Muscle layer of duodenum (tissue), 2 donors: ENCODE data around the gene FERMT2.
A peak's percentile ranks its signal among the peaks of the same experiment; 100 is the strongest.

Experiments used
- H3K27ac ChIP-seq: one replicate; pipeline ENCODE4 v1.7.0; 2013; ENCODE audit warnings: mild to moderate bottlenecking, low read length
- H3K27me3 ChIP-seq: one replicate; pipeline ENCODE4 v1.7.0; 2013; ENCODE audit warnings: low read depth, mild to moderate bottlenecking, control low read depth, low read length
- H3K36me3 ChIP-seq, 2 donors: one replicate each; pipeline ENCODE4 v1.7.0; 2013; ENCODE audit warnings: low read length in 2 of 2, control low read depth in 1 of 2, mild to moderate bottlenecking in 1 of 2; ENCODE audit not compliant: insufficient read depth in 2 of 2, control insufficient read depth in 1 of 2
- H3K4me1 ChIP-seq, 2 donors: one replicate each; pipeline ENCODE4 v1.7.0; 2013; ENCODE audit warnings: low read length in 2 of 2, mild to moderate bottlenecking in 2 of 2, control low read depth in 1 of 2, moderate library complexity in 1 of 2; ENCODE audit not compliant: insufficient read depth in 2 of 2, control insufficient read depth in 1 of 2
- H3K4me3 ChIP-seq, 2 donors: one replicate each; pipeline ENCODE4 v1.7.0; 2013; ENCODE audit warnings: low read length in 2 of 2, low read depth in 1 of 2, mild to moderate bottlenecking in 1 of 2
- H3K9me3 ChIP-seq, 2 donors: one replicate each; pipeline ENCODE4 v1.7.0; 2013; ENCODE audit warnings: low read length in 2 of 2, control low read depth in 1 of 2, mild to moderate bottlenecking in 1 of 2; ENCODE audit not compliant: control insufficient read depth in 1 of 2
- donor health status: healthy.

The FERMT2 gene

GRCh38 chr14:52863334-52863700 lies 87.5 kb downstream of the FERMT2 start:
- H3K36me3 ChIP-seq = peaks cover 34 to 59% of the 10 kb centered on the region in 2 donors
- no peaks in the 10 kb centered on the region for H3K27me3 ChIP-seq
- no peak overlapping the region for H3K4me3 ChIP-seq
- H3K9me3 ChIP-seq = no peaks in the 10 kb centered on the region
- H3K27ac ChIP-seq = peak overlapping the region; percentile 69
- H3K4me1 ChIP-seq = peaks cover 0 to 4% of the 10 kb centered on the region in 2 donors

- peaks cover 34 to 59% of the 10 kb centered on the region in 2 donors for H3K36me3 ChIP-seq
Measured at GRCh38 chr14:52862632-52863333, 88.1 kb downstream of the FERMT2 start.

GRCh38 chr14:52861403-52861802 lies 89.4 kb downstream of the FERMT2 start:
- Histone ChIP-seq H3K27me3 (no peaks in the 10 kb centered on the region), H3K4me3 (no peak overlapping the region), H3K4me1 (no peaks in the 10 kb centered on the region), H3K27ac (no peak overlapping the region), H3K9me3 (no peaks in the 10 kb centered on the region), H3K36me3 (peaks cover 34 to 53% of the 10 kb centered on the region in 2 donors)

More at GRCh38 chr14:52862632-52863333, 88.1 kb downstream of the FERMT2 start:
- Histone ChIP-seq H3K27me3 (no peaks in the 10 kb centered on the region), H3K9me3 (no peaks in the 10 kb centered on the region), H3K27ac (peak overlapping the region; percentile 74), H3K4me1 (peaks cover 0 to 4% of the 10 kb centered on the region in 2 donors), H3K4me3 (no peak overlapping the region)

GRCh38 chr14:52860910-52861309 lies 89.9 kb downstream of the FERMT2 start:
- Histone ChIP-seq H3K4me1 (no peaks in the 10 kb centered on the region), H3K27ac (no peak overlapping the region), H3K9me3 (no peaks in the 10 kb centered on the region), H3K4me3 (no peak overlapping the region), H3K27me3 (no peaks in the 10 kb centered on the region), H3K36me3 (peaks cover 38 to 53% of the 10 kb centered on the region in 2 donors)

- H3K9me3 ChIP-seq = no peaks in the 10 kb centered on the region
- no peak overlapping the region for H3K4me3 ChIP-seq
- H3K27me3 ChIP-seq = no peaks in the 10 kb centered on the region
- H3K27ac ChIP-seq = no peak overlapping the region
- H3K4me1 ChIP-seq = no peaks in the 10 kb centered on the region
- peaks cover 38 to 52% of the 10 kb centered on the region in 2 donors for H3K36me3 ChIP-seq
Measured at GRCh38 chr14:52860209-52860608, 90.6 kb downstream of the FERMT2 start.

- H3K27ac ChIP-seq = no peak overlapping the region
- peaks cover 28 to 33% of the 10 kb centered on the region in 2 donors for H3K36me3 ChIP-seq
- no peak overlapping the region for H3K4me3 ChIP-seq
- no peaks in the 10 kb centered on the region for H3K4me1 ChIP-seq
- H3K27me3 ChIP-seq = no peaks in the 10 kb centered on the region
- H3K9me3 ChIP-seq = no peaks in the 10 kb centered on the region
Measured at GRCh38 chr14:52856139-52856538, 94.7 kb downstream of the FERMT2 start.

- Histone ChIP-seq H3K27ac (no peak overlapping the region), H3K36me3 (peaks cover 7 to 20% of the 10 kb centered on the region in 2 donors), H3K4me1 (no peaks in the 10 kb centered on the region), H3K9me3 (no peaks in the 10 kb centered on the region), H3K4me3 (no peak overlapping the region), H3K27me3 (no peaks in the 10 kb centered on the region)
Measured at GRCh38 chr14:52853522-52853854, 97.4 kb downstream of the FERMT2 start.

GRCh38 chr14:52852810-52853521 lies 97.9 kb downstream of the FERMT2 start:
- Histone ChIP-seq H3K36me3 (peaks cover 4 to 15% of the 10 kb centered on the region in 2 donors), H3K4me3 (no peak overlapping the region), H3K27me3 (no peaks in the 10 kb centered on the region), H3K4me1 (no peaks in the 10 kb centered on the region), H3K27ac (no peak overlapping the region), H3K9me3 (no peaks in the 10 kb centered on the region)

GRCh38 chr14:52850451-52850909 lies 100.4 kb downstream of the FERMT2 start:
- Histone ChIP-seq H3K27me3 (no peaks in the 10 kb centered on the region), H3K4me1 (no peaks in the 10 kb centered on the region), H3K9me3 (no peaks in the 10 kb centered on the region), H3K4me3 (no peak overlapping the region), H3K27ac (no peak overlapping the region), H3K36me3 (no peaks in the 10 kb centered on the region)

GRCh38 chr14:52848626-52849025 lies 102.2 kb downstream of the FERMT2 start:
- H3K4me3 ChIP-seq = no peak overlapping the region
- H3K27me3 ChIP-seq = no peaks in the 10 kb centered on the region
- no peaks in the 10 kb centered on the region for H3K36me3 ChIP-seq
- no peaks in the 10 kb centered on the region for H3K4me1 ChIP-seq
- no peak overlapping the region for H3K27ac ChIP-seq
- H3K9me3 ChIP-seq = no peaks in the 10 kb centered on the region

- Histone ChIP-seq H3K9me3 (no peaks in the 10 kb centered on the region), H3K4me3 (no peak overlapping the region), H3K27me3 (no peaks in the 10 kb centered on the region), H3K4me1 (no peaks in the 10 kb centered on the region), H3K27ac (no peak overlapping the region), H3K36me3 (no peaks in the 10 kb centered on the region)
Measured at GRCh38 chr14:52846591-52846990, 104.3 kb downstream of the FERMT2 start.
